H9 (cell line): Measurements from ENCODE around the gene STIM2. TPM values are rescaled to one million over a fixed set of nuclear protein-coding genes. Genes with fewer than 3 reads are reported as not detected.

Source experiments
- DNase-seq: peaks from one replicate; pipeline ENCODE4 v3.0.0-alpha.2; 2017
- H2AFZ ChIP-seq: one replicate; pipeline ENCODE4 v1.6.1; 2013; ENCODE audit warnings: mild to moderate bottlenecking, low read length, control low read depth, moderate library complexity
- H2AK5ac ChIP-seq: 2 replicates; pipeline ENCODE4 v1.6.1; 2013; ENCODE audit warnings: low read length, control low read depth, mixed read lengths; ENCODE audit not compliant: insufficient read length
- H2BK120ac ChIP-seq: one replicate; pipeline ENCODE4 v1.6.1; 2013; ENCODE audit warnings: low read depth, mild to moderate bottlenecking, low read length, control low read depth, inconsistent platforms; ENCODE audit not compliant: poor library complexity, severe bottlenecking
- H2BK12ac ChIP-seq: 2 replicates; pipeline ENCODE4 v1.6.1; 2013; ENCODE audit warnings: low read length, control low read depth, mixed read lengths, low read depth; ENCODE audit not compliant: insufficient read length
- H2BK15ac ChIP-seq: 2 replicates; pipeline ENCODE4 v1.6.1; 2013; ENCODE audit warnings: low read depth, low read length, control low read depth
- H2BK20ac ChIP-seq: one replicate; pipeline ENCODE4 v1.6.1; 2013; ENCODE audit warnings: low read depth, mild to moderate bottlenecking, low read length, control low read depth, inconsistent platforms; ENCODE audit not compliant: poor library complexity, severe bottlenecking
- H2BK5ac ChIP-seq: 2 replicates; pipeline ENCODE4 v1.6.1; 2013; ENCODE audit warnings: low read length, control low read depth, mixed read lengths; ENCODE audit not compliant: insufficient read length
- H3K14ac ChIP-seq: 2 replicates; pipeline ENCODE4 v1.6.1; 2013; ENCODE audit warnings: low read length, control low read depth; ENCODE audit not compliant: insufficient read depth
- H3K18ac ChIP-seq: 2 replicates; pipeline ENCODE4 v1.6.1; 2013; ENCODE audit warnings: low read depth, mild to moderate bottlenecking, mixed read lengths, low read length, control low read depth; ENCODE audit not compliant: insufficient read length
- H3K23ac ChIP-seq: 2 replicates; pipeline ENCODE4 v1.6.1; 2013; ENCODE audit warnings: low read length, control low read depth, mixed read lengths, low read depth; ENCODE audit not compliant: insufficient read length
- H3K23me2 ChIP-seq: 2 replicates; pipeline ENCODE4 v1.6.1; 2013; ENCODE audit warnings: low read depth, mild to moderate bottlenecking, mixed read lengths, low read length, control low read depth; ENCODE audit not compliant: insufficient read length, poor library complexity, severe bottlenecking
- H3K27ac ChIP-seq: 2 replicates; pipeline ENCODE4 v1.5.1; 2013; ENCODE audit warnings: low read length, control low read depth, mixed read lengths, low read depth; ENCODE audit not compliant: insufficient read length
- H3K27me3 ChIP-seq: 2 replicates; pipeline ENCODE4 v1.6.1; 2013; ENCODE audit warnings: low read length, control low read depth, inconsistent platforms; ENCODE audit not compliant: insufficient read depth
- H3K4ac ChIP-seq: 2 replicates; pipeline ENCODE4 v1.6.1; 2013; ENCODE audit warnings: low read depth, mild to moderate bottlenecking, control low read depth, inconsistent platforms, low read length, moderate library complexity
- H3K4me1 ChIP-seq: 2 replicates; pipeline ENCODE4 v1.6.1; 2013; ENCODE audit warnings: low read length, control low read depth, inconsistent platforms; ENCODE audit not compliant: insufficient read depth
- H3K4me2 ChIP-seq: 2 replicates; pipeline ENCODE4 v1.6.1; 2013; ENCODE audit warnings: low read length, control low read depth, mixed read lengths; ENCODE audit not compliant: insufficient read length, insufficient read depth
- H3K56ac ChIP-seq: 2 replicates; pipeline ENCODE4 v1.6.1; 2013; ENCODE audit warnings: low read depth, mild to moderate bottlenecking, mixed read lengths, low read length, control low read depth; ENCODE audit not compliant: insufficient read length
- H3K79me1 ChIP-seq: 2 replicates; pipeline ENCODE4 v1.6.1; 2013; ENCODE audit warnings: low read depth, mild to moderate bottlenecking, moderate library complexity, low read length, control low read depth, inconsistent platforms; ENCODE audit not compliant: insufficient read depth, poor library complexity, severe bottlenecking
- H3K79me2 ChIP-seq: 2 replicates; pipeline ENCODE4 v1.6.1; 2013; ENCODE audit warnings: low read length, control low read depth, inconsistent platforms; ENCODE audit not compliant: insufficient read depth
- H3K9ac ChIP-seq: 2 replicates; pipeline ENCODE4 v1.6.1; 2013; ENCODE audit warnings: low read length, control low read depth, mixed read lengths; ENCODE audit not compliant: insufficient read length; ENCODE audit errors: extremely low read depth
- H3K9me3 ChIP-seq: one replicate; pipeline ENCODE4 v1.6.1; 2013; ENCODE audit warnings: low read depth, low read length, inconsistent platforms; ENCODE audit not compliant: control insufficient read depth
- H3T11ph ChIP-seq: one replicate; pipeline ENCODE4 v1.6.1; 2013; ENCODE audit warnings: mild to moderate bottlenecking, low read length, control low read depth, inconsistent platforms
- H4K20me1 ChIP-seq: one replicate; pipeline ENCODE4 v1.6.1; 2013; ENCODE audit not compliant: control insufficient read depth, insufficient read length, insufficient read depth
- H4K5ac ChIP-seq: 2 replicates; pipeline ENCODE4 v1.6.1; 2013; ENCODE audit warnings: low read depth, mild to moderate bottlenecking, mixed read lengths, low read length, control low read depth; ENCODE audit not compliant: insufficient read length
- H4K8ac ChIP-seq: replicated peaks from 2 replicates; pipeline ENCODE4 v1.6.1; 2013; ENCODE audit warnings: low read length, control low read depth, mixed read lengths, low read depth; ENCODE audit not compliant: insufficient read length
- H4K91ac ChIP-seq: 2 replicates; pipeline ENCODE4 v1.6.1; 2013; ENCODE audit warnings: low read depth, mild to moderate bottlenecking, moderate library complexity, mixed read lengths, low read length, control low read depth; ENCODE audit not compliant: insufficient read length
- H3K27ac Mint-ChIP-seq, 3 experiments: 2 replicates in 2 of 3; 3 replicates in 1 of 3; pipeline ENCODE4 v1.8.0; 2020 to 2021; ENCODE audit warnings: mixed read lengths in 3 of 3, mild to moderate bottlenecking in 1 of 3, moderate library complexity in 1 of 3
- H3K27me3 Mint-ChIP-seq: 2 replicates; pipeline ENCODE4 v1.8.0; 2021; ENCODE audit warnings: low read depth, mild to moderate bottlenecking, moderate library complexity, mixed read lengths
- H3K36me3 Mint-ChIP-seq, 3 experiments: 2 replicates in 2 of 3; 3 replicates in 1 of 3; pipeline ENCODE4 v1.8.0; 2020 to 2021; ENCODE audit warnings: low read depth in 3 of 3, mixed read lengths in 3 of 3; ENCODE audit not compliant: insufficient read depth in 1 of 3
- H3K4me1 Mint-ChIP-seq, 2 experiments: 2 replicates each; pipeline ENCODE4 v1.8.0; 2020; ENCODE audit warnings: mixed read lengths in 2 of 2
- H3K4me3 Mint-ChIP-seq, 2 experiments: 2 replicates in 1 of 2; 3 replicates in 1 of 2; pipeline ENCODE4 v1.8.0; 2020 to 2021; ENCODE audit warnings: mild to moderate bottlenecking in 2 of 2, mixed read lengths in 2 of 2, moderate library complexity in 1 of 2
- H3K9me3 Mint-ChIP-seq, 2 experiments: 2 replicates in 1 of 2; 3 replicates in 1 of 2; pipeline ENCODE4 v1.8.0; 2020; ENCODE audit warnings: mild to moderate bottlenecking in 2 of 2, mixed read lengths in 2 of 2, moderate library complexity in 1 of 2
- CTCF ChIP-seq: fragments of 200-600 bp; sonication (generic); conservative IDR thresholded peaks from 3 replicates; pipeline ENCODE4 v1.8.0; 2021; ENCODE audit warnings: antibody characterized with exemption, mild to moderate bottlenecking
- WGBS: extraction: QIAGEN DNeasy Blood & Tissue Kit; methylation state at CpG from one replicate; pipeline ENCODE4 v1.1.7; 2013; ENCODE audit warnings: missing lambda C conversion rate, low lambda C conversion rate, mixed read lengths; ENCODE audit not compliant: insufficient read length; ENCODE audit errors: extremely low coverage; 5-methylcytosine and 5-hydroxymethylcytosine counted together
- total RNA-seq: library from RNA; stranded (reverse); gene quantifications from 2 replicates; pipeline ENCODE4 v1.2.1, GENCODE V29; 2021

Gene STIM2
- total RNA-seq, 1 experiment from 2014 or later = 26.2 TPM

DNA sequence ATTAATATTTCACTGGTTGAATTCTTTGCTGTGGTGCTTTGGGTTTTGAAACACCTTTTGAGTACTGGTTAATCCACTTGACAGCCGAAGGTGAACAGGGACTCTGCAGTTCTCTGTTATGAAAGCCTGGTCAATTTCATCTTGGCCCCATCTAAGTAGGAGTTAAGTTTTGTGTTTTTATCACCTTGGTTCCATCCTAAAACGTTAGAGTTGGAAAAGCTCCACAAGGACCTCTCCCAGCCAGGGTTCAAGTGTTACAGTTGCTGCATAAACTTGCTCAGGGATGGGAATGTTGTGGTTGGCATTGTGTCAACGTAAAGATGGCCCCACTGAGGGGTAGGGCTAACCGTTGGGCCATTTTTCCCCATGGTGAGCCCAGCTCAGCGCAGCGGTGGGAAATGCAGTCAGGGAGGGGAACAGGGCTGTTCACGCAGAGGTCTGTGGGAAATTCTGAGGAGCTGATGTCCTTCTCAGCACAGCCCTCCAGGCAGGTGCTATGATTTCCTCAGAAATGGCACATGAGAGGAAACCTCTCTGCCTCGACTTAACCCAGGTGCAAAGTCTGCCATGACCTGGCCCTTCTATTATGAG is 188.7 kb downstream of the STIM2 start:
- H3K23ac ChIP-seq = no peak overlapping the region
- H2BK20ac ChIP-seq = no peak overlapping the region
- no peaks in the 10 kb centered on the region for H3K9me3 ChIP-seq
- no peak overlapping the region for H2BK5ac ChIP-seq
- no peak overlapping the region for H3K4me3 Mint-ChIP-seq
- no peak overlapping the region for H2BK12ac ChIP-seq
- H4K20me1 ChIP-seq = no peaks in the 10 kb centered on the region
- H2AK5ac ChIP-seq = no peak overlapping the region
- H3K9me3 Mint-ChIP-seq = no peaks in the 10 kb centered on the region; a peak in 1 of 5 replicates
- no peak overlapping the region for H3K27ac ChIP-seq
- H3K79me2 ChIP-seq = no peaks in the 10 kb centered on the region
- no peak overlapping the region for H3K4ac ChIP-seq
- H2AFZ ChIP-seq = no peak overlapping the region
- no peak overlapping the region for H2BK15ac ChIP-seq
- no peaks in the 10 kb centered on the region; the same call in 1 of the 2 replicates for H3K4me1 ChIP-seq
- no peak overlapping the region for H3K4me2 ChIP-seq
- WGBS = no CpG with 5 or more reads among the region's 8 CpGs
- no peak overlapping the region for H3T11ph ChIP-seq
- no peak overlapping the region for H3K18ac ChIP-seq
- no peak overlapping the region for H3K9ac ChIP-seq
- no peak overlapping the region for H4K8ac ChIP-seq
- H3K4me1 Mint-ChIP-seq = peaks cover 8 to 28% of the 10 kb centered on the region in 2 experiments
- H3K36me3 Mint-ChIP-seq = no peaks in the 10 kb centered on the region; a peak in 1 of 7 replicates
- no peak overlapping the region for H3K14ac ChIP-seq
- no peak overlapping the region for H3K27ac Mint-ChIP-seq
- H3K79me1 ChIP-seq = no peaks in the 10 kb centered on the region
- H3K23me2 ChIP-seq = no peaks in the 10 kb centered on the region
- peaks cover 2% of the 10 kb centered on the region; the same call in 1 of the 2 replicates for H3K27me3 Mint-ChIP-seq
- no peak overlapping the region for H4K5ac ChIP-seq
- no peak for TF ChIP-seq CTCF
- H3K56ac ChIP-seq = no peak overlapping the region
- DNase-seq = no peak
- H4K91ac ChIP-seq = no peak overlapping the region
- H2BK120ac ChIP-seq = no peak overlapping the region
- no peaks in the 10 kb centered on the region for H3K27me3 ChIP-seq
